HepG2 (cell line): Measurements from ENCODE around the gene LILRB2. TPM values are rescaled to one million over a fixed set of nuclear protein-coding genes. Genes with fewer than 3 reads are reported as not detected.

Experiments
- ATAC-seq: fragments of 200-7000 bp; cut with Tn5 transposase; 3 replicates; pipeline ENCODE4 v1.9.1; 2020; ENCODE audit warnings: mild to moderate bottlenecking, moderate library complexity
- BruUV-seq: library from RNA; stranded (reverse); fragments of 400-500 nt; replicated peaks from 2 replicates; lab custom pipeline; 2021; lab: Mats Ljungman, UMichigan
- CTCF ChIA-PET: fragments of 300-600 bp; formaldehyde crosslinking; extraction: SDS; loops from one replicate; lab custom pipeline; 2021; ENCODE audit warnings: low total read pairs, inconsistent platforms, low intra/inter-chr PET ratio; lab: Yijun Ruan, JAX
- POLR2A ChIA-PET: fragments of 350-600 bp; sonication (Branson Sonifier 250); formaldehyde crosslinking; loops from one replicate; lab custom pipeline; 2020; ENCODE audit warnings: antibody characterized with exemption, inconsistent platforms; lab: Yijun Ruan, JAX
- DNase-seq: peaks from one replicate; pipeline ENCODE4 v3.0.0-alpha.2; 2015; ENCODE audit warnings: low spot score
- FAIRE-seq: peaks from 3 replicates; lab custom pipeline; 2011; peaks lifted over from hg19 to GRCh38; lab: Jason Lieb, UNC
- H2AFZ ChIP-seq: one replicate; pipeline ENCODE4 v1.6.1; 2011; ENCODE audit warnings: low read length, inconsistent platforms
- H3K27ac ChIP-seq: fragments of 300-600 bp; 3 replicates; pipeline ENCODE4 v1.8.0; 2011; ENCODE audit warnings: mixed run types, mild to moderate bottlenecking, mixed read lengths, low read length, inconsistent platforms; ENCODE audit not compliant: insufficient read depth; ENCODE audit errors: extremely low read length
- H3K27me3 ChIP-seq, 2 experiments: fragments of 200-600 bp in 1 of 2; 2 replicates in 1 of 2; 3 replicates in 1 of 2; pipeline versions ENCODE4 v1.6.0 to v1.8.0; 2011; ENCODE audit warnings: low read length in 2 of 2, mild to moderate bottlenecking in 2 of 2, moderate library complexity in 2 of 2, inconsistent platforms in 1 of 2; ENCODE audit not compliant: insufficient read depth in 2 of 2, control insufficient read depth in 1 of 2
- H3K36me3 ChIP-seq, 2 experiments: fragments of 200-600 bp in 1 of 2; replicated peaks in 1 of 2; 2 replicates in 1 of 2; 3 replicates in 1 of 2; pipeline versions ENCODE4 v1.5.1 to v1.8.0; 2011; ENCODE audit warnings: low read length in 2 of 2, inconsistent platforms in 1 of 2; ENCODE audit not compliant: insufficient read depth in 2 of 2, control insufficient read depth in 1 of 2
- H3K4me1 ChIP-seq: 2 replicates; pipeline ENCODE4 v1.5.1; 2012; ENCODE audit warnings: low read length, inconsistent platforms; ENCODE audit not compliant: insufficient read depth
- H3K4me2 ChIP-seq: 2 replicates; pipeline ENCODE4 v1.6.0; 2011; ENCODE audit warnings: low read depth, low read length, inconsistent platforms
- H3K4me3 ChIP-seq, 3 experiments: fragments of 200-600 bp in 1 of 3; sonication (generic), shearing (Covaris generic) in 1 of 3; replicated peaks in 1 of 3; 2 replicates each; pipeline ENCODE4 v1.5.1; 2011 to 2016; ENCODE audit warnings: low read length in 3 of 3, inconsistent platforms in 2 of 3, low read depth in 2 of 3, mild to moderate bottlenecking in 2 of 3, control low read depth in 1 of 3, mixed read lengths in 1 of 3; ENCODE audit not compliant: insufficient read depth in 1 of 3
- H3K79me2 ChIP-seq: one replicate; pipeline ENCODE4 v1.6.1; 2011; ENCODE audit warnings: low read length, inconsistent platforms; ENCODE audit not compliant: insufficient read depth
- H3K9ac ChIP-seq: 2 replicates; pipeline ENCODE4 v1.6.0; 2011; ENCODE audit warnings: mild to moderate bottlenecking, low read depth, low read length, inconsistent platforms; ENCODE audit not compliant: insufficient read depth
- H3K9me3 ChIP-seq: 2 replicates; pipeline ENCODE4 v1.5.1; 2012; ENCODE audit warnings: mild to moderate bottlenecking, low read length
- H4K20me1 ChIP-seq: 2 replicates; pipeline ENCODE4 v1.6.0; 2011; ENCODE audit warnings: inconsistent platforms, mild to moderate bottlenecking, low read length, moderate library complexity; ENCODE audit not compliant: insufficient read depth
- SALL1 ChIP-seq: sonication (generic); formaldehyde crosslinking; IDR thresholded peaks from 2 replicates; pipeline ENCODE4 v1.8.0; 2022; ENCODE audit warnings: mild to moderate bottlenecking, missing genetic modification reagents
- TBP ChIP-seq: sonication (generic); formaldehyde crosslinking; IDR thresholded peaks from 2 replicates; pipeline ENCODE4 v1.5.0; 2020; ENCODE audit warnings: missing genetic modification reagents
- TFDP2 ChIP-seq: sonication (generic); formaldehyde crosslinking; IDR thresholded peaks from 2 replicates; pipeline ENCODE4 v1.4.0; 2020; ENCODE audit warnings: missing genetic modification reagents
- WGBS: methylation state at CpG from one replicate; pipeline ENCODE4 v1.1.6; 2017; ENCODE audit warnings: low lambda C conversion rate; 5-methylcytosine and 5-hydroxymethylcytosine counted together
- in situ Hi-C: cut with HindIII; loops from 2 replicates; pipeline ENCODE4 v1.10.0; 2017; ENCODE audit warnings: low pct_unique_long_range_greater_than_20kb; ENCODE audit not compliant: extremely low pct_ligation_motif_present
- intact Hi-C: fragments of 100-400 bp; cut with micrococcal nuclease; formaldehyde crosslinking; loops from one replicate; pipeline ENCODE4 v1.10.0; 2022; ENCODE audit not compliant: unreplicated experiment
- polyA plus RNA-seq, 8 experiments: library from polyadenylated mRNA; depleted of rRNA in 3 of 8; stranded (reverse) in 7 of 8; unstranded in 1 of 8; fragments of >200 nt; fragmentation: Illumina TruSeq in 4 of 8; extraction: Trizol in 4 of 8; gene quantifications; 2 replicates each; pipeline versions ENCODE4 v1.2.1 to v1.2.3, GENCODE V29; 2011 to 2016; ENCODE audit warnings: low read depth in 4 of 8, missing spikeins in 1 of 8, mixed read lengths in 1 of 8; ENCODE audit not compliant: insufficient read depth in 1 of 8
- total RNA-seq, 5 experiments: library from RNA; depleted of rRNA; stranded (reverse); fragments of >200 nt; fragmentation: Illumina TruSeq; extraction: Trizol; gene quantifications; 2 replicates each; pipeline ENCODE4 v1.2.3, GENCODE V29; 2016; ENCODE audit warnings: low read depth in 1 of 5
- TF ChIP-seq, protein P1 (sequence below): sonication (generic); formaldehyde crosslinking; IDR thresholded peaks from 2 replicates; pipeline ENCODE4 v1.5.0; 2020; ENCODE audit warnings: mild to moderate bottlenecking, missing genetic modification reagents

Gene LILRB2
- total and polyA plus RNA-seq, 2 of the 13 experiments (the other 11 are each of a cell fraction or from before 2014, with no cell fraction given) = not detected

DNA sequence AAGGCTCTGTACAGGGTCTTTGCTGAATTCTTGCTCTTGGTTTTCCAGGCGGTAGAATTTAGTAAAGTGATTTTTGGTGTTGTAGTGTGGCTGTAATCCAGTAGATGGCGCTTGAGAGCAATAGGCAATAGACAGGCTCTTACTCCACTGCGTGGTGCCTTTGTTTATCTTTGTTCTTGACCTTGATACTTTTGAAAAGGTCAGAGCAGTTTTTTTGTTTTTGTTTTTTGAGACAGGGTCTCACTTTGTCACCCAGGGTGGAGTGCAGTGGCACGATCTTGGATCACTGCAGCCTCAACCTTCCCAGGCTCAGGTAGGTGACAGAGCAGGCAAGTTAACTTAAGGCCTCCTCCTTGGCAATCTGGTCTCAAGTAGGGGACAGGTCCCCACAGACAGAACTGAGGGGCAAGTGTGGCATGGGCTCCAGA, 44.3 kb upstream of the LILRB2 start (continued):
- TF ChIP-seq, protein P1, sequence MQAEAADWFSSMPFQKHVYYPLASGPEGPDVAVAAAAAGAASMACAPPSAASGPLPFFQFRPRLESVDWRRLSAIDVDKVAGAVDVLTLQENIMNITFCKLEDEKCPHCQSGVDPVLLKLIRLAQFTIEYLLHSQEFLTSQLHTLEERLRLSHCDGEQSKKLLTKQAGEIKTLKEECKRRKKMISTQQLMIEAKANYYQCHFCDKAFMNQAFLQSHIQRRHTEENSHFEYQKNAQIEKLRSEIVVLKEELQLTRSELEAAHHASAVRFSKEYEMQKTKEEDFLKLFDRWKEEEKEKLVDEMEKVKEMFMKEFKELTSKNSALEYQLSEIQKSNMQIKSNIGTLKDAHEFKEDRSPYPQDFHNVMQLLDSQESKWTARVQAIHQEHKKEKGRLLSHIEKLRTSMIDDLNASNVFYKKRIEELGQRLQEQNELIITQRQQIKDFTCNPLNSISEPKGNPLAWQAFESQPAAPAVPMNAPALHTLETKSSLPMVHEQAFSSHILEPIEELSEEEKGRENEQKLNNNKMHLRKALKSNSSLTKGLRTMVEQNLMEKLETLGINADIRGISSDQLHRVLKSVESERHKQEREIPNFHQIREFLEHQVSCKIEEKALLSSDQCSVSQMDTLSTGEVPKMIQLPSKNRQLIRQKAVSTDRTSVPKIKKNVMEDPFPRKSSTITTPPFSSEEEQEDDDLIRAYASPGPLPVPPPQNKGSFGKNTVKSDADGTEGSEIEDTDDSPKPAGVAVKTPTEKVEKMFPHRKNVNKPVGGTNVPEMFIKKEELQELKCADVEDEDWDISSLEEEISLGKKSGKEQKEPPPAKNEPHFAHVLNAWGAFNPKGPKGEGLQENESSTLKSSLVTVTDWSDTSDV = no peak
- TF ChIP-seq, all 625 proteins: peak for 9

DNA sequence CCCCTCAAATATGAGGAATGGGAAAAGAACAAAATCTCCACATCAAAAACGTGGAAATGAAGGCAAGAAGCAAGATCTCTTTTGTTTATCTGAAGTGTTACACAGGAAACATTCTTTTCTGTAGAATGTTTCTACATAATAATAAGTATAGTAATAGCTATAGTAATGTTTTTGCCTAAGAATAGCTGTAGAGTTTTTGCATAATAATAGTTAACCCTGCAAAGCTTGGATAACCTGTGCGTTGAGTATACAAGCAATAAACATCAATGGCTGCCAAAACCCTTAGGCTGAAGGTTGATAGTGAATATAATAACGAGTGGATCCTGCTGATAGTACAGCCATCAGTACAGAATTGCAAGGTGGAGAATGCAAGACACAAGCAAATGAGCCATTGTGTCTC, 43.2 kb upstream of the LILRB2 start:
- Histone ChIP-seq H3K4me1 (peaks cover 4% of the 10 kb centered on the region; the same call in 1 of the 2 replicates), H3K36me3 (no peaks in the 10 kb centered on the region), H4K20me1 (no peaks in the 10 kb centered on the region), H2AFZ (no peak overlapping the region), H3K27me3 (0 out of 5 replicates have a peak, but pooled peaks cover 0 to 3% of the 10 kb centered on the region in 2 experiments), H3K9me3 (no peaks in the 10 kb centered on the region), H3K4me3 (no peak overlapping the region), H3K27ac (no peak overlapping the region), H3K4me2 (no peak overlapping the region), H3K9ac (no peak overlapping the region), H3K79me2 (no peaks in the 10 kb centered on the region)
- TF ChIP-seq SALL1 (CRISPR knock-in tag) (no peak), TFDP2 (CRISPR knock-in tag) (no peak), TBP (no peak)
- in situ Hi-C loops = no loop called here
- intact Hi-C loops = no loop called here
- ATAC-seq = no peak
- whole genome bisulfite sequencing = 2% methylated on average over 3 of the region's 3 CpGs
- no TSS peak for BruUV-seq
- FAIRE-seq = no peak
- CTCF ChIA-PET = interaction anchor here (1.0 to 1.8 kb wide), 2 partner anchors 64 to 67 kb away, joined by 4 to 13 read pairs; no protein-coding TSS in a partner anchor
- POLR2A ChIA-PET = no interaction called here
- DNase-seq = no peak
